Measurements from ENCODE around the gene RFX1.
"Not testable (repeated sequence)": the region's sequence is repeated elsewhere in the genome, so short reads cannot be mapped to it uniquely, and the experiment has no call there.

The RFX1 gene

DNA sequence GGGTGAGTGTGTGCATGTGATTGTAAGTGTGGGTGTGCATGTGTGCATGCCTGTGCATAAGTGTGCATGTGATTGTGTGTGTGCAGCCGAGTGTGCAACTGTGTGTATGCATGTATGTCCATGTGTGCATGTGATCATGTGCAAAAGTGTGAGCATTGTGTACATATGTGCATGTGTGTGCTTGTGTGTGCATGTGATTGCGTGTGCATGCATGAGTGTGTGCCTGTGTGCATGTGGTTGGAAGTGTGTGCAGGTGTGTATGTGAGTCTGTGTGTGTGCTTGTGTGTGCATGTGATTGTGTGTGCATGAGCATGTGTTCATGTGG lies 71.4 kb downstream of the RFX1 start:
- no peak for DNase-seq (ENCODE audit: low spot score)

DNA sequence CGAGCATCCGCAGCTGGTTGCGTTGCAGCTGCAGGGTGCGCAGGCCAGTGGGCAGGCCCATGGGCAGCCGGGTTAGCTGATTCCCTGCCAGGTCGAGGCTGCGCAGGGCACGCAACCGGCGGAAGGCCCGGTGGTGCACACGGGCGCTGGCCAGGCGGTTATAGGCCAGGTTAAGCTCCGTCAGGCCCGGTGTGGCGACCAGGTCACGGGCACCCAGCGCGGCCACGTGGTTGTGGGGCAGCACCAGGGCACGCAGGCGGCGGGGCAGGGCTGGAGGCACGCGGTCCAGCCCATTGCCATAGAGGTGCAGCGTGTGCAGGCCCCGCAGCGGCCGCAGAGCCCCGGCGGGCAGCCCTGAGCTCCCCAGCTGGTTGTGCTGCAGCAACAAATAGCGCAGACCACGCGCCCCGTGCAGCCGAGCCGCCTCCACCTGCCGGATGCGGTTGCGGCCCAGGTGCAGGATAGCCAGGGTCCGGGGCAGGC lies 73.2 kb downstream of the RFX1 start:
- DNase-seq (ENCODE audit: low spot score), result no peak

DNA sequence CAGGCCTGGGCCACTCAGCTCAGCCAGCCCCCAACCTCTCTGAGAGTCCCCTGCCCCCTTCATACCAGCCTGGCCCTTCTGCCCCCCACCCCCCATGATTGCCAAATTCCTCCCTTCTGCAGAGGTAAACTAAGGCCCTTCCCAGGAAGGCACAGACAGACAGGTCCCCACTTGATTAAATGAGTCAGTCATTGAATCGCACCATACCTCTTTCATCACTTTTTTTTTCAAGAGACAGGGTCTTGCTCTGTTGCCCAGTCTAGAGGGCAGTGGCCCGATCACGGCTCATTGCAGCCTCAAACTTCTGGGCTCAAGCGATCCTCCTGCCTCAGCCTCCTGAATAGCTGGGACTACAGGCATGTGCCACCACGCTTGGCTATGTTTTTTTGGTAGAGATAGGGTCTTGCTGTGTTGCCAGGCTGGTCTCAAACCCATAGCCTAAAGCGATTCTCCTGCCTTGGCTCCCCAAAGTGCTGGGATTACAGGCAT lies 73.9 kb downstream of the RFX1 start:
- DNase-seq (ENCODE audit: low spot score), result no peak

DNA sequence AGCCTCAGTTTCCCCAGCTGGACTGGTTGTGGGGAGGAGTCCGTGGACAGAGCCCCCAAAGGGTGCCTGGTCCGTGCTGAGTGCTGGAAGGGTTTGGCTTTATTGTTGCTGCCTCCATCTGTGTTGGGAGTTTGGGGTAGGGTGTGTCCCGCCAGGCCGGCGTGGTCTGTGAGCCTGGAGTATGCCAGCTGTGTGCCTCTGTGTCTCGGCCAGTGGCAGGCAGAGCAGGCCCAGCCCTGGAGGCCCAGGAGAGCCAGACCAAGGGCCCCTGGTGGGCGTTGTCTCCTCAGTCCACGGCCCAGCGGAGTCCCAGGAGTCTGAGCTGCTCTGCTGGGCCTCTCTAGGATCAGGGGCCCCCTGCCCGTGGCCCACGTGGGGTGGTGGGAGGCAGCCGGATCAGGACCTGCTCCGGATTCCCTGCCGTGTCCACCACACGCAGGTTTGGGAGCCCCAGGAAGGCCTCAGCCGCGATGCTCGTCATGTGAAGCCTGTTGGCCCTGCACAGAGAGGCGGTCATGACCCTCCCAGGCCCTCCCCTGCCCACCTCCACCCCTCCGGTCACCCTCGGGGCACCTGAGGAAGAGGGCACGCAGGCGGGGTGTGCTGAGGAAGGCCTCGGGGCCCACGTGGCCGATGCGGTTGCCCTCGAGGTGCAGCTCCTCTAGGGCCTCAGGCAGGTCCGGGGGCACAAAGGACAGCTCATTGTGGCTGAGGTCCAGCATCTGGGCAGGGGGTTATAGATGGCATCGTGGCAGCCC lies 74.5 kb downstream of the RFX1 start:
- no peak for DNase-seq (ENCODE audit: low spot score)

DNA sequence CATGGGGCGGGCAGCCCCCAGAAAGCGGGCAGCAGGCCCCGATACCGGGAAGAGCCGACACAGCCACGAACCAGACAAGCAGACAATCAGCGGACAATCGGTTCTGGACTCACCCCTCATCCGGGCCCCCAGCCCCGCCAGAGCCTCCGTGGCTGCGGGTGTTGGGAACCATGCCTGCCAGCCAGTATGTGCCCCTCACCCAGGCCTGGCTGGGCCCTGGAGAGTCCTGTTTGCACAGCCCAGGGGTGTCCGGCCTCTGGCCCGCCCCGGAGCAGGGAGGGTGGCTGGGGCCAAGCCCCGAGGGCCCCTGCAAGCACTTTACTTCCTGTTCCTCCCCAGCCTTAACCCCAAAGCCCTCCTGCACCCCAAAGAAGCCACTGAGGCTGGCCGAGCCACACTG lies 75.7 kb downstream of the RFX1 start:
- DNase-seq (ENCODE audit: low spot score), result no peak

DNA sequence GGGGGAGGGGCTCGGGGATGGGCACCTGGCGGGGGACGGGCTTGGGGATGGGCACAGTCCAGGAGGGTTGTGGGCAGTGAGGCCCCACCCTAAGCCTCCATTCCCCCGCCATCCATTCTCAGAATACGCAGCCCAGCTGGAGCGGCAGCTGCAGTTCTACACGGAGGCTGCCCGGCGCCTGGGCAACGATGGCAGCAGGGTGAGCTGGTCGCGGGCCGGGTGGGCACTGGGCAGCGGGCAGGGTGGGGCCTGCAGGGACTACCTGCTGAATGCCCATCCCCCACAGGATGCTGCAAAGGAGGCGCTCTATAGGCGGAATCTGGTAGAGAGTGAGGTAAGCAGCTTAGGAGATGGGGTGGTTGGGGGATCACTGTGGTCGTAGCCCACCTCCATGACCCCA lies 76.2 kb downstream of the RFX1 start:
- DNase-seq (ENCODE audit: low spot score), result no peak

DNA sequence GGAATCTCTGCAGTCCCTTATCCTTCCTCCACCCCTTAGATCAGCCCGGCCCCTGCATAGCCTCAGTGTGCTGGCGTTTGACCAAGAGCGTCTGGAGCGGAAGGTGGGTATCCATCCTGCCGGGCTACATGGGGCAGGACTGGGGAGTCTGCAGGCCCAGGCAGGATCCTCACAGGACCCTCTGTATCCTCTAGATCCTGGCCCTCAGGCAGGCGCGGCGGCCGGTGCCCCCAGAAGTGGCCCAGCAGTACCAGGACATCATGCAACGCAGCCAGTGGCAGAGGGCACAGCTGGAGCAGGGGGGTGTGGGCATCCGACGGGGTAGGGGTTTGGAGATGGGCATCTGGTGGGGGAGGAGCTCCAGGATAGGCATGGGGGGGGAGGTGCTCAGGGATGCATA lies 76.8 kb downstream of the RFX1 start:
- no peak for DNase-seq (ENCODE audit: low spot score)

DNA sequence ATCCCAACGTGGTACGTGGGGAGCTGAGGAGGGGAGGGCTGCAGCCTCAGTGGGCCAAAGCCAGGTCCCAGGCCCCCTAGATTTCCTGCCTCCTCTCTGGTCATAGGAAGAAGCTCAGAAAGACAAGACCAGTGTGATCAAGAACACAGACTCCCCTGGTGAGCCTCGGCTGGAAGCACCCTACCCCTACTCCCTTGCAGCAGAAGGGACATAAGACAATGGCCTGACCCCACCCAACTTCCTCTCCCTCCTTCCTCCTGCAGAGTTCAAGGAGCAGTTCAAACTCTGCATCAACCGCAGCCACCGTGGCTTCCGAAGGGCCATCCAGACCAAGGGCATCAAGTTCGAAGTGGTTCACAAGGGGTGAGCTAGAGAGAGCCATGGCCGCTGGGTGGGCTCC lies 79.4 kb downstream of the RFX1 start:
- DNase-seq (ENCODE audit: low spot score), result no peak

DNA sequence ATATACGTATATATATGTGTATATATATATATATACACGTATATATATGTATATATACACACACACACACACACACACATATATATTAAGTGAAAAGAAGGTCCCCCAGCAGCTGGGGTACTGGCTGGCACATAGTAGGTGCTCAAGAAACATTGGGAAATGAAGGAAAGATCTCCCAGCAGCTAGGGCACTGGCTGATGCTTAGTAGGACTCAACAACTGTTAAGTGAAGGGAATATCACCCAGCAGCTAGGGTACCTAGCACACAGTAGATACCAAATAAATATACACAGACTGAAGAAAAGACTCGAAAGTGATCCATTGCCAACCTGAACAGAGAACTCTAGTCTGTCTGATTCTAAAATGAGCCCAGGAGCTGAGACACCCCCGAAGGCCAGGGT lies 80.1 kb downstream of the RFX1 start:
- no peak for DNase-seq (ENCODE audit: low spot score)

DNA sequence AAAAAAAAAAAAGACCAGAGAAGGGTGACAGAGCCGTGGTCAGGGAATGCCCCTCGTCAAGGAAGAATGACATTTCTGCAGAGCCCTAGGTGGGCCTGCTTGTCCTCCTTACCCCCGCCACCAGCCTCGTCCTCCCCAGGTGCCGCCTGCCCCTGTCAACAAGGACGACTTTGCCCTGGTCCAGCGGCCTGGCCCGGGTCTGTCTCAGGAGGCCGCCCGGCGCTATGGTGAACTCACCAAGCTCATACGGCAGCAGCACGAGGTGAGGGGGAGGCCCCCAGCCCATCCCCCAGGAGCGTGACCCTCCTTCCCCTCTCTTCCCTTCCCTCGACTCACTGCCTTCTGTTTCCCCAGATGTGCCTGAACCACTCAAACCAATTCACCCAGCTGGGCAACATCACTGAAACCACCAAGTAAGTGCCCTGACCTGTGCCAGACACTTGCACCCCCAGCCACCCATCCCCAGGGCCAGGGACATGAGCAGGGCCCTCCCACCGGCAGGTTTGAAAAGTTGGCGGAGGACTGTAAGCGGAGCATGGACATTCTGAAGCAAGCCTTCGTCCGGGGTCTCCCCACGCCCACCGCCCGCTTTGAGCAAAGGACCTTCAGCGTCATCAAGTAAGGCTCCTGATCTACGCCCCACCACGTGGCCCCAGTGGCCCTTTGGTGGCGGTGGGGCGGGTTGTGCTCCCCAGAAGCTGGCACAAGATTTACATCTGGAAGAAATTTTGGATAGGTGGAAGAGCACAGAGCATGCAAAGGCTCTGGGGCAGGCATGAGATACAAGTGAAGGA lies 82.7 kb downstream of the RFX1 start:
- no peak for DNase-seq (ENCODE audit: low spot score)

DNA sequence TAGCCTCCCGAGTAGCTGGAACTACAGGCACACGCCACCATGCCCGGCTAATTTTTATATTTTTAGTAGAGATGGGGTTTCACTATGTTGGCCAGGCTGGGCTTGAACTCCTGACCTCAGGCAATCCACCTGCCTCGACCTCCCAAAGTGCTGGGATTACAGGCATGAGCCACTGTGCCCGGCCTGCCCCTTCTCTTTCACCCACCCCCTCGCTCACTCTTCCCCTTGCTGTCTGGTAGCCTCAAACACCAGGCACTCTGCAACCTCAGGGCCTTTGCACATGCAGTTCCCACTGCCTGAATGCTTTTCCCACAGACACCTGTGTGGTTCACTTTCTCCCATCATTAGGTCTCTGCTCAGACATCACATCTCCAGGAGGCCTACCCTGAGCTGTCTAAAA lies 84.0 kb downstream of the RFX1 start:
- not testable (repeated sequence) for DNase-seq (ENCODE audit: low spot score)

DNA sequence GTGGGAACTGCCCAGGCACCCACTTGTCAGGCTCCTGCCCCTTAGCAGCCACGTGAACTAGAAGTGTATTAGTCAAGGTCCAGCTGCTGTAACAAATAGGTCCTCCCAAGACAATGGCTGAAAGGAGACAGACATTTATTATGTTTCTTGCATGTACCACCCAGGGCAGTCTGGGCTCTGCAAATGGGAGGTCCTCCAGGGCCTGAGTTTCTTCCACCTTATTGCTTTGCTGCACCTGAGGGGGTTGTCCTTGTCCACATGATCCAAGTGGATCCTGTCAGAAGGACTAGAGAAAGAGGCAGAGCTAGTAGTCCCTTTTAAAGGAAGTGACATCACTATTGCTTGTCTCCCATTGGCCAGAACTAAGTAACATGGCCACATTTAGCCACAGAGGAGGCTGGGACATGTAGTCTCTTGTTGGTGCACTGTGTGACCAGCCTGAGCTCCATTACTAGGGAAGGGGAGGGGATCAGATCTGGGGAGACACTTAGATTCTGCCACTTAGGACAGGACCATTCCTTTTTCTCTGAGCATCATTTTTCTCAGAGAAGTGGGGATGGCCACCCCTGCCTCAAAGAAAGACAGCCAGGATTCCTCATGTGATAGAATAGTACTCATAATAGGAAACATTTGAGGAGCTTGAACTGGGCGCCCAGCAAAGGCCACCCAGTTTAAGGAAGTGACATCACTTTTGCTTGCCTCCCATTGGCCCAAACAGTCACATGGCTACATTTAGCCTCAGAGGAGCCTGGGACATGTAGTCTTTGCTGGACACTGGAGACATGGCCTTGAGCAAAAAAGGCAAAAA lies 85.0 kb downstream of the RFX1 start:
- DNase-seq (ENCODE audit: low spot score), result peak; percentile 31

DNA sequence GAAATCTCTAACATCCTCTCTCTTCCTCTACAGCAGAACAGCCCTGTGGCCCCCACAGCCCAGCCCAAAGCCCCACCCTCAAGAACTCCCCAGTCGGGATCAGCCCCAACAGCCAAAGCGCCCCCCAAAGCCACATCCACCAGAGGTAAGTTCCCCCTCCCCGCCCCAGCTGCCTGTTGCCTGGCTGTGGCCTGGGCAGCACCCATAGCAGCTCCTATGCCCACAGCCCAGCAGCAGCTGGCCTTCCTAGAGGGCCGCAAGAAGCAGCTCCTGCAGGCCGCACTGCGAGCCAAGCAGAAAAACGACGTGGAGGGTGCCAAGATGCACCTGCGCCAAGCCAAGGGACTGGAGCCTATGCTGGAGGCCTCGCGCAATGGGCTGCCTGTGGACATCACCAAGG lies 85.6 kb downstream of the RFX1 start:
- no peak for DNase-seq (ENCODE audit: low spot score)

DNA sequence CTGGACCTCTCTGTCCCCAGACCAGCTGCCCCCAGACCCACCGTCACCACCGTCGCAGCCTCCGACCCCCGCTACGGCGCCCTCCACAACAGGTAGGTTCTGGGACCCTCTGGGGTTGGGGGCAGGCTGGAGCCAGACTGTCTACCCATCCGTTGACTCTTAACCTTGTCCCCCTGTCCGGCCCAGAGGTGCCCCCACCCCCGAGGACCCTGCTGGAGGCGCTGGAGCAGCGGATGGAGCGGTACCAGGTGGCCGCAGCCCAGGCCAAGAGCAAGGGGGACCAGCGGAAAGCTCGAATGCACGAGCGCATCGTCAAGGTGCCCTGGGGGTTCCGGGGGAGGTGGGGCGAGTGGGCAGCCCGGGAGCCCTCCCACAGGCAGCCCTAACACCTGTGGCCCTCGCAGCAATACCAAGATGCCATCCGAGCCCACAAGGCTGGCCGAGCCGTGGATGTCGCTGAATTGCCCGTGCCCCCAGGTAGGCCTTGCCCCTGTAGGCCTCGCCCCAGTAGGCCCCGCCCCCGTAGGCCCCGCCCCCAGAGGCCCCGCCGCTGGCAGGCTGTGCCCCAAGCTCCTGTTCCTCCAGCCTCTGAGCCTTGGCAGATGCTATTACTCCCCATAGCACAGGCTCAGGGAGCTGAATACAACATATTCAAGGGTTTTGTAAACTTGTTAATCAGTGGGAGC lies 87.3 kb downstream of the RFX1 start:
- no peak for DNase-seq (ENCODE audit: low spot score)

DNA sequence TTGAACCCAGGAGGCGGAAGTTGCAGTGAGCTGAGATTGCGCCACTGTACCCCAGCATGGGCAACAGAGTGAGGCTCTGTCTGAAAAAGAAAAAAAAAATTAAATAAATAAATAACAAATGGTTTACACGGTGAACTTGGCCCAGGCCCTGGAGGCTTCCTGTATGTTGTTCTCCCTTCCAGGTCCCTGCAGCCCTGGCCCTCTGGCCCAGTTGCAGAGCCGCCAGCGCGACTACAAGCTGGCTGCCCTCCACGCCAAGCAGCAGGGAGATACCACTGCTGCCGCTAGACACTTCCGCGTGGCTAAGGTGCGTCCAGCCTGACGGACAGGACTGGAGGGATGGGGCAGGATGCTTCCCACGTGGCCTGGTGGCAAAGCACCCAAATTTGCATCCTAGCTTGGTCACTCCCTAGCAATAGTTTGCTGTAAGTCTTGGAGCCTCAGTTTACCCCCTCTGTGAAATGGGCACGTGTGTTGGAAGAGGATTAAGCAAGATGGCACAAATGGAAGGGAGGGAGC lies 88.2 kb downstream of the RFX1 start:
- DNase-seq (ENCODE audit: low spot score), result no peak

DNA sequence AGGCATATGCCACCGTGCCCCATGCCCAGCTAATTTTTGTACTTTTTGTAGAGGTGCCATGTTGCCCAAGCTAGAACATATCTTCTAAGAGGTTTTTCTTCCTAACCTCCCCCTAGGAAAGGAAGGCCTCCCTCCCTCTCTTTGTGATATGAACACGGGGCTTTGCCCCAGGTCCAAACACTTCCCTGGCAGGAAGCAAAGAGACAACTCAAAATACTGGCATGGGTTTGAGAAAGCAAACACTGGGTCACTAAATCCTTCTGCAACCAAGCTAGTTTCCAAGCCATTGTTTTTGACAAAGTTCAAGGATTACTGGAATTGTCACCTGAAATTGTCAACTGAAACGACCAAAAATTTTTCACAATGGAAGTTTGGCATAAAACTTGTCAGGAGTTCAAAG lies 91.3 kb downstream of the RFX1 start:
- no peak for DNase-seq (ENCODE audit: low spot score)

DNA sequence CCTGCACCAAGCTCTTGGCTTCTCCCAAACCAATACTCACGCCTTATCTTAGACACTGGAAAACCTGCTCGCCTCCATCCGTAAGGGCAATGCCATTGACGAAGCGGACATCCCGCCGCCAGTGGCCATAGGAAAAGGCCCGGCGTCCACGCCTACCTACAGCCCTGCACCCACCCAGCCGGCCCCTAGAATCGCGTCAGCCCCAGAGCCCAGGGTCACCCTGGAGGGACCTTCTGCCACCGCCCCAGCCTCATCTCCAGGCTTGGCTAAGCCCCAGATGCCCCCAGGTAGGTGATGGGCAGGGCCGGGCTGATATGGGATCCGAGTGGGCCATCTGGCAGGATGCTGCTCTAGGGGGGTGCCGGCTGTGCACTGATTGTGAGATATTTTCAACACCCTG lies 92.8 kb downstream of the RFX1 start:
- DNase-seq (ENCODE audit: low spot score), result no peak
